ENCODE measurements around the gene MARCHF6.

The MARCHF6 gene

DNA sequence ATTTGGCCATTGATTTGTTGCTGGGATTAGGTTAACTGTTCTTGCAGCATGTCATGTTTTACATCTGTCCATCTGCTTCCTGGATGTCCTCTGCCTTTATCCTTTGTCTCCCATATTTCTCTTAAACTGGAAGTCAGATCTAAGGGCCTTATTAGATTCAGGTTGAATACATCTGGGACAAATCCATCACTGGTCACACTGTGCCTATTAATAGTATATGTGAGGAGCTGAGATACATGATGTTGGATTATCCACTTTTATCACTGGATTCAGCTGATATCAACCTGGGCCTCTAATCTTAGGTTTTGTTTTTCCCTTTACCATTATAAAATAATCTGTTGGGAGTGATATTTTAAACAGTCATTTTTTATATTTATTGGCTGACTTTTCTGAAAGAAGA is 46.3 kb downstream of the MARCHF6 start:
- ChIA-PET POLR2A (no interaction called here), CTCF (no interaction called here)
- no peak for DNase-seq (ENCODE audit: extremely low spot score)
- TF ChIP-seq SP1 (IDR thresholded peaks at IDR 0.05), result no peak
- no peak for TF ChIP-seq FOXM1 (IDR thresholded peaks at IDR 0.05; ENCODE audit: borderline replicate concordance)
- no peak for TF ChIP-seq ARNT (IDR thresholded peaks at IDR 0.05)
- TF ChIP-seq HDGF (IDR thresholded peaks at IDR 0.05; ENCODE audit: borderline replicate concordance), result no peak
- no peak for TF ChIP-seq FOXK2 (IDR thresholded peaks at IDR 0.05)
- TF ChIP-seq TARDBP (IDR thresholded peaks at IDR 0.05), result no peak
- TF ChIP-seq LEF1 (IDR thresholded peaks at IDR 0.05; ENCODE audit: borderline replicate concordance), result no peak
- TF ChIP-seq L3MBTL2 (conservative IDR thresholded peaks at IDR 0.05), result no peak
- no peak for TF ChIP-seq CTBP1 (IDR thresholded peaks at IDR 0.05; ENCODE audit: borderline replicate concordance)
- no peak for TF ChIP-seq ZNF384 (IDR thresholded peaks at IDR 0.05)
- no peak for TF ChIP-seq SUZ12 (IDR thresholded peaks at IDR 0.05)
- no peak for TF ChIP-seq BHLHE40 (IDR thresholded peaks at IDR 0.05; ENCODE audit: borderline replicate concordance)

- TF ChIP-seq ELF4 (IDR thresholded peaks at IDR 0.05) (no peak), TARDBP (IDR thresholded peaks at IDR 0.05) (no peak), HDGF (IDR thresholded peaks at IDR 0.05; ENCODE audit: borderline replicate concordance) (no peak), CTBP1 (IDR thresholded peaks at IDR 0.05; ENCODE audit: borderline replicate concordance) (no peak), FOXM1 (IDR thresholded peaks at IDR 0.05; ENCODE audit: borderline replicate concordance) (no peak), NFRKB (IDR thresholded peaks at IDR 0.05) (no peak), SUZ12 (IDR thresholded peaks at IDR 0.05) (no peak), LEF1 (IDR thresholded peaks at IDR 0.05; ENCODE audit: borderline replicate concordance) (no peak), ZNF384 (IDR thresholded peaks at IDR 0.05) (no peak), FOXA1 (IDR thresholded peaks at IDR 0.05) (no peak), FOXK2 (IDR thresholded peaks at IDR 0.05) (no peak), SP1 (IDR thresholded peaks at IDR 0.05) (no peak), ARNT (IDR thresholded peaks at IDR 0.05) (no peak), BHLHE40 (IDR thresholded peaks at IDR 0.05; ENCODE audit: borderline replicate concordance) (no peak), L3MBTL2 (conservative IDR thresholded peaks at IDR 0.05) (no peak)
- TF ChIP-seq, protein P1, sequence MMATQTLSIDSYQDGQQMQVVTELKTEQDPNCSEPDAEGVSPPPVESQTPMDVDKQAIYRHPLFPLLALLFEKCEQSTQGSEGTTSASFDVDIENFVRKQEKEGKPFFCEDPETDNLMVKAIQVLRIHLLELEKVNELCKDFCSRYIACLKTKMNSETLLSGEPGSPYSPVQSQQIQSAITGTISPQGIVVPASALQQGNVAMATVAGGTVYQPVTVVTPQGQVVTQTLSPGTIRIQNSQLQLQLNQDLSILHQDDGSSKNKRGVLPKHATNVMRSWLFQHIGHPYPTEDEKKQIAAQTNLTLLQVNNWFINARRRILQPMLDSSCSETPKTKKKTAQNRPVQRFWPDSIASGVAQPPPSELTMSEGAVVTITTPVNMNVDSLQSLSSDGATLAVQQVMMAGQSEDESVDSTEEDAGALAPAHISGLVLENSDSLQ (IDR thresholded peaks at IDR 0.05), result no peak
- CTCF ChIA-PET, result no interaction called here
- POLR2A ChIA-PET, result no interaction called here
- no peak for DNase-seq (ENCODE audit: extremely low spot score)
These were observed 46.9 kb downstream of the MARCHF6 start for GRCh38 chr5:10400411-10400810.

GRCh38 chr5:10400831-10401230 is 47.3 kb downstream of the MARCHF6 start:
- no peak for DNase-seq (ENCODE audit: extremely low spot score)
- CTCF ChIA-PET, result no interaction called here
- POLR2A ChIA-PET, result no interaction called here
- no peak for TF ChIP-seq HDGF (IDR thresholded peaks at IDR 0.05; ENCODE audit: borderline replicate concordance)
- no peak for TF ChIP-seq FOXA1 (IDR thresholded peaks at IDR 0.05)
- no peak for TF ChIP-seq ARNT (IDR thresholded peaks at IDR 0.05)
- TF ChIP-seq L3MBTL2 (conservative IDR thresholded peaks at IDR 0.05), result no peak
- TF ChIP-seq FOXK2 (IDR thresholded peaks at IDR 0.05), result no peak
- TF ChIP-seq, protein P1 (IDR thresholded peaks at IDR 0.05), result no peak
- no peak for TF ChIP-seq NFRKB (IDR thresholded peaks at IDR 0.05)
- no peak for TF ChIP-seq ZNF384 (IDR thresholded peaks at IDR 0.05)
- no peak for TF ChIP-seq TARDBP (IDR thresholded peaks at IDR 0.05)
- no peak for TF ChIP-seq CTBP1 (IDR thresholded peaks at IDR 0.05; ENCODE audit: borderline replicate concordance)
- no peak for TF ChIP-seq SP1 (IDR thresholded peaks at IDR 0.05)

- TF ChIP-seq CTBP1 (IDR thresholded peaks at IDR 0.05; ENCODE audit: borderline replicate concordance), result no peak
- no peak for TF ChIP-seq NFRKB (IDR thresholded peaks at IDR 0.05)
- no peak for TF ChIP-seq TARDBP (IDR thresholded peaks at IDR 0.05)
- no peak for TF ChIP-seq FOXM1 (IDR thresholded peaks at IDR 0.05; ENCODE audit: borderline replicate concordance)
- TF ChIP-seq SUZ12 (IDR thresholded peaks at IDR 0.05), result no peak
- DNase-seq (ENCODE audit: extremely low spot score), result no peak
- ChIA-PET CTCF (no interaction called here), POLR2A (no interaction called here)
These were observed 48.0 kb downstream of the MARCHF6 start for GRCh38 chr5:10401498-10401897.
